HG02870 (cell line): ENCODE results near the gene SEC16B.

Experiments used
- ATAC-seq: cut with Tn5 transposase; IDR thresholded peaks from one replicate; pipeline ENCODE4 v1.9.1; 2021; ENCODE audit warnings: mild to moderate bottlenecking, moderate library complexity; ENCODE audit not compliant: unreplicated experiment

Gene SEC16B

GRCh38 chr1:177913762-177914540 is 55.9 kb downstream of the SEC16B start:
- no peak for ATAC-seq

DNA sequence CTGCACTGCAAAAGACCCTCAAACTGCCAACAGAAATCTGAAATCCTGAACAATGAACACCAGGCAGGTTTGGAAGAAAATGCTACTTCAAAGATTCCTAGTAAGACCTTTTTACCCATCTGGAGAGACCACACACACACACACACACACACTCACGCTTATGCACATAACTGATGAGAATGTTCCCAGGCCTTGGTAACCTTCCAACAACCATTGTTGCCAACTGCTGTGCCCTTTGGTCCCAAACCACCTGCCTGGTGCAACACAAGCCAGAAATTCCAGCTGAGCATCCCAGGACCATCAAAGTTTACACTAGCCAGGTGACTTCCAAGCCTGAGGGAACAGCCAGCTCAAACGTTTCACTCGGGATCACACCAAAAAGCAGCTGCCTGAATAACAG is 56.9 kb downstream of the SEC16B start:
- ATAC-seq, result no peak

DNA sequence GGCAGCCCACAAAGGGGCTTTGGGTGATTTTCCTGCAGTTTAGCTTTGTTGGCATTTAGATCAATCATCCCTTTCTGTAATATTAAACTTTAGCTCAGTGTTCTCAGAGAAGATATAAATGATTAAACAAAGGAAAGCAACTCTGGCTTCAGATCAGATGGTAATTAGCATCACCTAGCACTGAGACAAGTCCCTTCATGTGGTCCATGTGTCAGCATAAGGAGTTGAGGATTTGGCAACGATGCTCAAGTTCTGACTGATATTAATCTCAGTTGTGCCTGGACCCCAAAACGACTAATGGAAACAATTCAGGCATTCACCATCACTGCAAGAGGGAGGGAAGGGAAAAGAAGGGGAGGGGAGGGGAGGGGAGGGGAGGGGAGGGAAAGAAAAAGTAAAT is 60.4 kb downstream of the SEC16B start:
- no peak for ATAC-seq

DNA sequence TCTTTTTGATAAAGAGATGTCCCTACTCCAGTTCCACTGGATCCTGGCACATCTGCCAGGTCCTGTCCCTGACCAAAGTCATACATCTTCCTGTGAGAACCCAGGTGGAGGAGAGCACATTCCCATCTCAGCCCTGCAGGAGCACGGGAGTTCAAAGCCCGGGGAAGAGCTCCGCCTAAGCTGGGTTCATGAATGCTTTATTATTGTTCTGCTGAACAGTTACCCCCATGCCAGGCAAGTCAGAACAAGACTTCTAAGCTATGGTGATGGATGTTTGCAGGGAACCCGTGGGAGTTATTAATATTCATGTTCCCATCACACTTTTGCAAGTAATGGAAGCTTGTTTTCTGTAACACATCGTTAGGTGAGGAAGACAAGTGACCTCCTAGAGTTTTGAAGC is 62.9 kb downstream of the SEC16B start:
- no peak for ATAC-seq

- ATAC-seq, result no peak
These were observed 64.2 kb downstream of the SEC16B start for GRCh38 chr1:177905686-177906085.

DNA sequence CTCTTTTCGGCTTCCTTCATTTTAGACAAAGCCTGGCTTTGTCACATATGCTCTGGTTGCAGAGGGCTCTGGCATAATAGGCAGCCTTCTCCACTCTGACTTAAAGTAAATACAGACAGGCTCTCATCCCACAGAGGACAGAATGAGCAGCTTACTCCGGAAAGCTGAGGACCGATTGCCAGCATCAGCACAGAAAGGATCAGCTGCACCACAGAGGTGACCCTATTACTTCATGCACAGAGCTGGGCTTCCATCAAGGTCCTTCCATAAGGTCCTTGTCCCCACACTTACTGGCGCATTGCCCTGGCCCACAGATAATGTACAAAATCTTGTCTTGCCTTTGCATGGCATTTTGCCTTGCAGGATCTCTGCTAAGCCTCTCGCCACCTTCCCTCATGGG is 67.6 kb downstream of the SEC16B start:
- no peak for ATAC-seq

- ATAC-seq, result no peak
These were observed 71.7 kb downstream of the SEC16B start for GRCh38 chr1:177897998-177898654.

DNA sequence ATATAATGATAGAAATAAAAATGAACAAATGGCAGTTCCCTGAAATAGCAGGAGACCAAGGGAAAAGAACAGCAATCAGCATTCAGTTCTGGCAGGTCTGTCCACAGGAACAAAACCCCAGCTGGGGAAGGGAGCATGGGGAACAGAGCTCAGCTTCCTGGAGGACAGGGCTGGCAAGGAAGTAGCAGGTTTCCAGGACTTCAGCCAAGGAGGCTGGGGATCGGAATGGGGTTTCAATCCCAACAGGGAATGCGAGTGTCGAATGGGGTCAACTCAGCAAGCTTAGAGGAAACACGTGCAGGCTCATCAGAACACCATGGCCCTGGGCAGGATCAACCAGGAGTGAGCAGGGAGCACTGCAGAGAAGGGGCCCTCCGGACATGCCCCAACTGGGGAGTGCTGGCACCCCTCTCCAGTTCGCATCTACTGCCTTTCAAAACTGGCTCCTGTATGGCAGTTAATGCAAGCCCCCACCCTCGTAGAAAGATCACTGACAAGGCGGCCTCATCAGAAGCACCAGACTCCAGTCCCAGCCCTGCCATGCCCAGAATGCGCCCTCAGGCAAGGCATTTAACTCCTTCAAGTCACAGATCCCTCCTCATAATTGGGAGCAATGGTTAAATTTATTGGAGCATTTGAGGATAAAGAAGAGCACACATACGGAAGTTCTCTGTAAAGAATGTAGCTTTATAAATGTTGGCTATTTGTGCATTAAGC is 72.4 kb downstream of the SEC16B start:
- no peak for ATAC-seq
